WTC11 (cell line): ENCODE measurements around the gene STK16. TPM values are rescaled to one million over a fixed set of nuclear protein-coding genes. Genes with fewer than 3 reads are reported as not detected.

Experiments used
- ATAC-seq: fragments of 200-7000 bp; cut with Tn5 transposase; 2 replicates; pipeline ENCODE4 v1.10.0; 2021; ENCODE audit warnings: mild to moderate bottlenecking, moderate library complexity
- CTCF ChIA-PET: fragments of 300-600 bp; sonication (Branson Sonifier 250); formaldehyde crosslinking; loops from one replicate; lab custom pipeline; 2021; ENCODE audit warnings: antibody characterized with exemption; lab: Charles Lee
- POLR2A ChIA-PET: fragments of 350-600 bp; sonication (Branson Sonifier 250); formaldehyde crosslinking; loops from one replicate; lab custom pipeline; 2021; ENCODE audit warnings: antibody characterized with exemption; lab: Charles Lee
- DNase-seq: peaks from one replicate; pipeline ENCODE4 v3.0.0; 2021; ENCODE audit warnings: low spot score
- H3K27ac Mint-ChIP-seq: 2 replicates; pipeline ENCODE4 v1.8.0; 2021; ENCODE audit warnings: mixed read lengths
- H3K27me3 Mint-ChIP-seq: 2 replicates; pipeline ENCODE4 v1.8.0; 2021; ENCODE audit warnings: low read depth, mild to moderate bottlenecking, moderate library complexity, mixed read lengths
- H3K36me3 Mint-ChIP-seq: 2 replicates; pipeline ENCODE4 v1.8.0; 2021; ENCODE audit warnings: mixed read lengths
- H3K4me1 Mint-ChIP-seq: 2 replicates; pipeline ENCODE4 v1.8.0; 2022; ENCODE audit warnings: mixed read lengths
- H3K4me3 Mint-ChIP-seq: 2 replicates; pipeline ENCODE4 v1.8.0; 2021; ENCODE audit warnings: mild to moderate bottlenecking, moderate library complexity, mixed read lengths
- H3K9me3 Mint-ChIP-seq: 2 replicates; pipeline ENCODE4 v1.8.0; 2021; ENCODE audit warnings: mixed read lengths
- CBFB ChIP-seq: sonication (generic); formaldehyde crosslinking; IDR thresholded peaks from 2 replicates; pipeline ENCODE4 v1.8.1; 2022; ENCODE audit warnings: mild to moderate bottlenecking, low read depth, missing genetic modification reagents
- ESRRA ChIP-seq: sonication (generic); formaldehyde crosslinking; IDR thresholded peaks from 2 replicates; pipeline ENCODE4 v1.8.1; 2022; ENCODE audit warnings: mild to moderate bottlenecking, missing genetic modification reagents, borderline replicate concordance
- ETV6 ChIP-seq: sonication (generic); formaldehyde crosslinking; IDR thresholded peaks from 2 replicates; pipeline ENCODE4 v1.8.1; 2022; ENCODE audit warnings: mild to moderate bottlenecking, missing genetic modification reagents
- GRHL2 ChIP-seq: fragments of 250-450 bp; sonication (Bioruptor Pico); IDR thresholded peaks from 2 replicates; pipeline ENCODE4 v1.8.0; 2022; ENCODE audit warnings: mild to moderate bottlenecking, moderate library complexity; ENCODE audit not compliant: insufficient replicate concordance, severe bottlenecking
- IRF2 ChIP-seq: sonication (generic); formaldehyde crosslinking; IDR thresholded peaks from 2 replicates; pipeline ENCODE4 v1.8.0; 2022; ENCODE audit warnings: low read depth, missing genetic modification reagents, borderline replicate concordance
- JAZF1 ChIP-seq: fragments of 250-450 bp; sonication (Bioruptor Pico); IDR thresholded peaks from 2 replicates; pipeline ENCODE4 v1.9.0; 2021; ENCODE audit warnings: moderate library complexity, mild to moderate bottlenecking, inconsistent platforms
- JUN ChIP-seq: sonication (generic); formaldehyde crosslinking; IDR thresholded peaks from 2 replicates; pipeline ENCODE4 v1.8.0; 2023; ENCODE audit warnings: mild to moderate bottlenecking, missing genetic modification reagents
- MYBL2 ChIP-seq: sonication (generic); formaldehyde crosslinking; IDR thresholded peaks from 2 replicates; pipeline ENCODE4 v1.8.1; 2023; ENCODE audit warnings: mild to moderate bottlenecking, moderate library complexity, missing genetic modification reagents
- NR2C2 ChIP-seq: sonication (generic); formaldehyde crosslinking; IDR thresholded peaks from 2 replicates; pipeline ENCODE4 v1.8.0; 2022; ENCODE audit warnings: mild to moderate bottlenecking, missing genetic modification reagents
- SOX15 ChIP-seq: fragments of 250-450 bp; sonication (Bioruptor Pico); IDR thresholded peaks from 2 replicates; pipeline ENCODE4 v1.9.0; 2021; ENCODE audit warnings: mild to moderate bottlenecking
- SP1 ChIP-seq: sonication (generic); formaldehyde crosslinking; conservative IDR thresholded peaks from 2 replicates; pipeline ENCODE4 v1.8.1; 2022; ENCODE audit warnings: missing genetic modification reagents
- total RNA-seq: library from RNA; stranded (reverse); gene quantifications from 3 replicates; pipeline ENCODE4 v1.2.3, GENCODE V29; 2021
- TF ChIP-seq, protein P1 (sequence below): fragments of 250-450 bp; sonication (Bioruptor Pico); IDR thresholded peaks from 2 replicates; pipeline ENCODE4 v1.9.0; 2021; ENCODE audit warnings: moderate library complexity, mild to moderate bottlenecking, inconsistent platforms, borderline replicate concordance
- TF ChIP-seq, protein P2 (sequence below): sonication (generic); formaldehyde crosslinking; IDR thresholded peaks from 2 replicates; pipeline ENCODE4 v1.8.0; 2023; ENCODE audit warnings: missing genetic modification reagents
- TF ChIP-seq, protein P3 (sequence below): sonication (generic); formaldehyde crosslinking; IDR thresholded peaks from 2 replicates; pipeline ENCODE4 v1.8.1; 2022; ENCODE audit warnings: low read depth, mild to moderate bottlenecking, moderate library complexity, missing genetic modification reagents, borderline replicate concordance
- TF ChIP-seq, protein P4 (sequence below): sonication (generic); formaldehyde crosslinking; IDR thresholded peaks from 2 replicates; pipeline ENCODE4 v1.8.1; 2022; ENCODE audit warnings: mild to moderate bottlenecking, moderate library complexity, missing genetic modification reagents
- TF ChIP-seq, protein P5 (sequence below): sonication (generic); formaldehyde crosslinking; IDR thresholded peaks from 2 replicates; pipeline ENCODE4 v1.8.0; 2022; ENCODE audit warnings: mild to moderate bottlenecking, missing genetic modification reagents
- TF ChIP-seq, protein P6 (sequence below): sonication (generic); formaldehyde crosslinking; IDR thresholded peaks from 2 replicates; pipeline ENCODE4 v1.8.0; 2022; ENCODE audit warnings: mild to moderate bottlenecking, missing genetic modification reagents
- TF ChIP-seq, protein P7 (sequence below): fragments of 250-450 bp; sonication (Bioruptor Pico); IDR thresholded peaks from 2 replicates; pipeline ENCODE4 v1.9.0; 2021; ENCODE audit warnings: mild to moderate bottlenecking
- TF ChIP-seq, protein P8 (sequence below): sonication (generic); formaldehyde crosslinking; IDR thresholded peaks from 2 replicates; pipeline ENCODE4 v1.8.1; 2023; ENCODE audit warnings: mild to moderate bottlenecking, missing genetic modification reagents

STK16 gene
- total RNA-seq, 1 experiment from 2014 or later, result 27.5 TPM

DNA sequence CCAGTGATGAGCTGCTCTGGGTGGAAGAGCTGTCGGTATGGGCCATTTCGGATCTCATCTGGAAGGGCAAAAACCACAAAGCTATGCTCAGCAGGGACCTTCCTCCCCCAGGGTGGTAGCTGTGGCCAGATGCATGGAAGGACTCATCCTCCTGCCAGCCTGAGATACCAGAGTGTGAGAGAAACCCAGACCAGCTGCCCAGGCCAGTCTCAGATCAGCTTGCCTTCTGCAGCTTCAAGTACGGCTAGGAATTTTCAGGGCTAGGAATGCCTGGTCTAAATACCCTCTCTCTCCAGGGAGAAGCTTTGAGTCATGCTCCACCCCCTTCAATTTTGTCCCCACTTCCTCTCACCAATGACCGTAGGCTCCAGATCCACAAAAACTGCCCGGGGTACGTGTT lies 6.4 kb downstream of the STK16 start:
- peaks cover 53% of the 10 kb centered on the region for H3K27me3 Mint-ChIP-seq

DNA sequence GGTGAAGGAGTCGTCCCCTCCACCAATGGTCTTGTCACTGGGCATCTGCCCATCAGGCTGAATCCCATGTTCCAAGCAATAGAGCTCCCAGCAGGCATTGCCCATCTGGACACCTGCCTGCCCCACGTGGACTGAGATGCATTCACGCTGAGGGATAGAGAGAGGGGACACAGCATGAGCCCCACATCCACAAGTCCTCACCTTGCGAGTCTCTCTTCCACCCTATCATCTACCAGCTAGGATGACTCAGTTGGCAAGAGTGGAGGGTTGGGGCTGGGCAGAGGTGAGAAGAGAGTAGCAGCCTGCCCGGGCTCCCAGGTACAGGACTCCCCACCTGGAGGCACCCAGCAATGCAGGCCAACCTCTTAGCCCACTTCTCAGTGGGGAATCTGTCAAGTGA lies 6.8 kb downstream of the STK16 start:
- H3K27me3 Mint-ChIP-seq, result peaks cover 57% of the 10 kb centered on the region
- DNase-seq (no peak), ATAC-seq (no peak)
- peaks cover 25% of the 10 kb centered on the region for H3K4me1 Mint-ChIP-seq
- TF ChIP-seq GRHL2 (no peak), SOX15 (CRISPR knock-in tag) (no peak), NR2C2 (CRISPR knock-in tag) (no peak), JAZF1 (CRISPR knock-in tag) (no peak), JUN (CRISPR knock-in tag) (no peak), CBFB (no peak), IRF2 (CRISPR knock-in tag) (no peak), MYBL2 (CRISPR knock-in tag) (no peak), ESRRA (CRISPR knock-in tag) (no peak), SP1 (CRISPR knock-in tag) (no peak)
- TF ChIP-seq, protein P1, sequence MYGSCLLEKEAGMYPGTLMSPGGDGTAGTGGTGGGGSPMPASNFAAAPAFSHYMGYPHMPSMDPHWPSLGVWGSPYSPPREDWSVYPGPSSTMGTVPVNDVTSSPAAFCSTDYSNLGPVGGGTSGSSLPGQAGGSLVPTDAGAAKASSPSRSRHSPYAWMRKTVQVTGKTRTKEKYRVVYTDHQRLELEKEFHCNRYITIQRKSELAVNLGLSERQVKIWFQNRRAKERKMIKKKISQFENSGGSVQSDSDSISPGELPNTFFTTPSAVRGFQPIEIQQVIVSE (CRISPR knock-in tag), result no peak
- TF ChIP-seq, protein P2, sequence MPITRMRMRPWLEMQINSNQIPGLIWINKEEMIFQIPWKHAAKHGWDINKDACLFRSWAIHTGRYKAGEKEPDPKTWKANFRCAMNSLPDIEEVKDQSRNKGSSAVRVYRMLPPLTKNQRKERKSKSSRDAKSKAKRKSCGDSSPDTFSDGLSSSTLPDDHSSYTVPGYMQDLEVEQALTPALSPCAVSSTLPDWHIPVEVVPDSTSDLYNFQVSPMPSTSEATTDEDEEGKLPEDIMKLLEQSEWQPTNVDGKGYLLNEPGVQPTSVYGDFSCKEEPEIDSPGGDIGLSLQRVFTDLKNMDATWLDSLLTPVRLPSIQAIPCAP (CRISPR knock-in tag), result no peak
- TF ChIP-seq, protein P3, sequence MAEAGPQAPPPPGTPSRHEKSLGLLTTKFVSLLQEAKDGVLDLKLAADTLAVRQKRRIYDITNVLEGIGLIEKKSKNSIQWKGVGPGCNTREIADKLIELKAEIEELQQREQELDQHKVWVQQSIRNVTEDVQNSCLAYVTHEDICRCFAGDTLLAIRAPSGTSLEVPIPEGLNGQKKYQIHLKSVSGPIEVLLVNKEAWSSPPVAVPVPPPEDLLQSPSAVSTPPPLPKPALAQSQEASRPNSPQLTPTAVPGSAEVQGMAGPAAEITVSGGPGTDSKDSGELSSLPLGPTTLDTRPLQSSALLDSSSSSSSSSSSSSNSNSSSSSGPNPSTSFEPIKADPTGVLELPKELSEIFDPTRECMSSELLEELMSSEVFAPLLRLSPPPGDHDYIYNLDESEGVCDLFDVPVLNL (CRISPR knock-in tag), result no peak
- TF ChIP-seq, protein P4, sequence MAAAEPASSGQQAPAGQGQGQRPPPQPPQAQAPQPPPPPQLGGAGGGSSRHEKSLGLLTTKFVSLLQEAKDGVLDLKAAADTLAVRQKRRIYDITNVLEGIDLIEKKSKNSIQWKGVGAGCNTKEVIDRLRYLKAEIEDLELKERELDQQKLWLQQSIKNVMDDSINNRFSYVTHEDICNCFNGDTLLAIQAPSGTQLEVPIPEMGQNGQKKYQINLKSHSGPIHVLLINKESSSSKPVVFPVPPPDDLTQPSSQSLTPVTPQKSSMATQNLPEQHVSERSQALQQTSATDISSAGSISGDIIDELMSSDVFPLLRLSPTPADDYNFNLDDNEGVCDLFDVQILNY (CRISPR knock-in tag), result no peak
- TF ChIP-seq, protein P5, sequence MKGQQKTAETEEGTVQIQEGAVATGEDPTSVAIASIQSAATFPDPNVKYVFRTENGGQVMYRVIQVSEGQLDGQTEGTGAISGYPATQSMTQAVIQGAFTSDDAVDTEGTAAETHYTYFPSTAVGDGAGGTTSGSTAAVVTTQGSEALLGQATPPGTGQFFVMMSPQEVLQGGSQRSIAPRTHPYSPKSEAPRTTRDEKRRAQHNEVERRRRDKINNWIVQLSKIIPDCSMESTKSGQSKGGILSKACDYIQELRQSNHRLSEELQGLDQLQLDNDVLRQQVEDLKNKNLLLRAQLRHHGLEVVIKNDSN (CRISPR knock-in tag), result no peak
- POLR2A ChIA-PET, result interaction anchor here (1.4 to 2.5 kb wide), 4 partner anchors 27 to 76 kb away, joined by 3 to 15 read pairs (median 8); partner anchors contain the start of genes CNPPD1, DNAJB2 and ZFAND2B
- H3K36me3 Mint-ChIP-seq, result peaks cover 19% of the 10 kb centered on the region; the same call in 1 of the 2 replicates
- no peaks in the 10 kb centered on the region for H3K9me3 Mint-ChIP-seq
- CTCF ChIA-PET, result interaction anchor here (0.8 to 4.7 kb wide), 5 partner anchors 25 to 81 kb away, joined by 3 to 33 read pairs (median 6); partner anchors contain the start of genes ABCB6 and DNAJB2
- H3K4me3 Mint-ChIP-seq, result peak overlapping the region; percentile 79
- H3K27ac Mint-ChIP-seq, result no peak overlapping the region

More for the DNA sequence above, 6.4 kb downstream of the STK16 start:
- Mint-ChIP-seq H3K9me3 (no peaks in the 10 kb centered on the region), H3K4me3 (peak overlapping the region; percentile 79; the same call in 1 of the 2 replicates), H3K27ac (no peak overlapping the region), H3K36me3 (peaks cover 19% of the 10 kb centered on the region; the same call in 1 of the 2 replicates), H3K4me1 (peaks cover 25% of the 10 kb centered on the region)
- POLR2A ChIA-PET, result interaction anchor here (1.4 to 2.0 kb wide), 3 partner anchors 43 to 75 kb away, joined by 3 to 9 read pairs (median 7); partner anchors contain the start of genes CNPPD1 and ZFAND2B
- CTCF ChIA-PET, result interaction anchor here (0.8 to 4.7 kb wide), 4 partner anchors 27 to 80 kb away, joined by 3 to 33 read pairs (median 5); partner anchors contain the start of genes ABCB6 and DNAJB2
- DNase-seq (no peak), ATAC-seq (no peak)
- TF ChIP-seq, protein P6, sequence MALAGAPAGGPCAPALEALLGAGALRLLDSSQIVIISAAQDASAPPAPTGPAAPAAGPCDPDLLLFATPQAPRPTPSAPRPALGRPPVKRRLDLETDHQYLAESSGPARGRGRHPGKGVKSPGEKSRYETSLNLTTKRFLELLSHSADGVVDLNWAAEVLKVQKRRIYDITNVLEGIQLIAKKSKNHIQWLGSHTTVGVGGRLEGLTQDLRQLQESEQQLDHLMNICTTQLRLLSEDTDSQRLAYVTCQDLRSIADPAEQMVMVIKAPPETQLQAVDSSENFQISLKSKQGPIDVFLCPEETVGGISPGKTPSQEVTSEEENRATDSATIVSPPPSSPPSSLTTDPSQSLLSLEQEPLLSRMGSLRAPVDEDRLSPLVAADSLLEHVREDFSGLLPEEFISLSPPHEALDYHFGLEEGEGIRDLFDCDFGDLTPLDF (CRISPR knock-in tag), result no peak
- TF ChIP-seq, protein P7, sequence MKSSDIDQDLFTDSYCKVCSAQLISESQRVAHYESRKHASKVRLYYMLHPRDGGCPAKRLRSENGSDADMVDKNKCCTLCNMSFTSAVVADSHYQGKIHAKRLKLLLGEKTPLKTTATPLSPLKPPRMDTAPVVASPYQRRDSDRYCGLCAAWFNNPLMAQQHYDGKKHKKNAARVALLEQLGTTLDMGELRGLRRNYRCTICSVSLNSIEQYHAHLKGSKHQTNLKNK (CRISPR knock-in tag), result no peak
- TF ChIP-seq, protein P8, sequence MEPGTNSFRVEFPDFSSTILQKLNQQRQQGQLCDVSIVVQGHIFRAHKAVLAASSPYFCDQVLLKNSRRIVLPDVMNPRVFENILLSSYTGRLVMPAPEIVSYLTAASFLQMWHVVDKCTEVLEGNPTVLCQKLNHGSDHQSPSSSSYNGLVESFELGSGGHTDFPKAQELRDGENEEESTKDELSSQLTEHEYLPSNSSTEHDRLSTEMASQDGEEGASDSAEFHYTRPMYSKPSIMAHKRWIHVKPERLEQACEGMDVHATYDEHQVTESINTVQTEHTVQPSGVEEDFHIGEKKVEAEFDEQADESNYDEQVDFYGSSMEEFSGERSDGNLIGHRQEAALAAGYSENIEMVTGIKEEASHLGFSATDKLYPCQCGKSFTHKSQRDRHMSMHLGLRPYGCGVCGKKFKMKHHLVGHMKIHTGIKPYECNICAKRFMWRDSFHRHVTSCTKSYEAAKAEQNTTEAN (CRISPR knock-in tag), result no peak
- TF ChIP-seq ETV6, result no peak
